ENCODE data around the gene HTR3D.
"Not testable (repeated sequence)": the region's sequence is repeated elsewhere in the genome, so short reads cannot be mapped to it uniquely, and the experiment has no call there.

HTR3D gene

DNA sequence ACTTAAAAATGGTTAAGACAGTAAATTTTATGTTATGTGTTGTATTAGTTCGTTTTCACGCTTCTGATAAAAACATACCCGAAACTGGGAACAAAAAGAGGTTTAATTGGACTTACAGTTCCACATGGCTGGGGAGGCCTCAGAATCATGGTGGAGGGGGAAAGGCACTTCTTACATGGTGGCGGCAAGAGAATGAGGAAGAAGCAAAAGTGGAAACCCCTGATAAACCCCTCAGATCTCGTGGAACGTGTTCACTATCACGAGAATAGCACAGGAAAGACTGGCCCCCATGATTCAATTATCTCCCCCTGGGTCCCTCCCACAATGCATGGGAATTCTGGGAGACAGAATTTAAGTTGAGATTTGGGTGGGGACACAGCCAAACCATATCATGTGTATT, 39.6 kb downstream of the HTR3D start:
- DNase-seq = not testable (repeated sequence)

DNA sequence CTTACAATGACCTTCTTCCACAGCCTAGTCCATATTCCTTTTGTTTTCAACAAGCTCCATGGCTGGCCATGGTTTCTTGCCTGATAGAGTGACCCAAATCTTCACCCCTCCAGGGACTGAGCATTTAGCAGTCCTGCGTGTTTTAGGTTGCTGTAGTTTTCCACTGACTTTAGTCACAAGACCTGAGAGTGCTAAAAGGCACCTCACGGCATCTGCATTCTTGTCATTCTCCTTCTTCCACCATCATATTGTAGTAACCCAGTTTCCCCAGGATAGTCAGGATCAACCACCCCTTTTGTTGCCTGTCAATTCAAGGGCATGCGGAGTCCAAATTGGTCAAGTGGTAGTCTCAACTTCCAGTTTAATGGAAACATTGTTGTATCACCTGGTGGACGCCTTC, 42.1 kb downstream of the HTR3D start:
- DNase-seq = no peak

DNA sequence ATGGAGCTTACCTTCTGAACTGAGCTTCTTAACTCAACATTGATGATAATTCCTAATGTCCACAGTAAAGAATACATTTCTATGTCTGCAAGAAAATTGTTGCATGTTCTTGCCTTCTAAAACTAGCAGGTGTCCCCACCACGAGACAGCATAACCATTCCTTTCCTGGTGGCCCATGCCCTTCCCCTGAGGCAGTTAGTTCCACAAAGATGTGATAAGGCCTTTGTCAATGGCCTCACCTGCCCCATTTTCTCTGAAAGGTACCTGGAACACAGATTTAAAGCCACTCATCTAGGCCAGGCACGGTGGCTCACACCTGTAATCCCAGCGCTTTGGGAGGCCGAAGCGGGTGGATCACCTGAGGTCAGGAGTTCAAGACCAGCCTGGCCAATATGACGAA, 44.4 kb downstream of the HTR3D start:
- no peak for DNase-seq

DNA sequence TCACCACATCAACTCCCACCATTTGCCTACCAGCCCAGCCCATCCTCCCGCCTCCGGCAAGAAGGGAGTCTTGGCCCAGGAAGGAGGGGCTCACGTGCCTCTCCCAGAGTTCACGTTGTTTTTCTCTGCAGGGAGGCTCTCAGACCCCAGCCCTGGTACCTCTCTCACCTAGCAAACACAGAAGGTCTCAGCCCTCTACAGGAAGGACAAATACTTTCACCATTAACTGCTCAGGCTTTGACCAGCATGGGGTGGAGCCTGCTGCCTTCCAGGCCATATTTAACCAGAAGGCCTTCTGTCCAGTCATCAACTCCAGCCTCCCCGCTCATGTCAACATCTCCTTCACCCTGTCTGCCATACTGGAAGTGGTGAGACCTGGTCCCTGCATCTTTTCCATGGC, 46.3 kb downstream of the HTR3D start:
- no peak for DNase-seq

DNA sequence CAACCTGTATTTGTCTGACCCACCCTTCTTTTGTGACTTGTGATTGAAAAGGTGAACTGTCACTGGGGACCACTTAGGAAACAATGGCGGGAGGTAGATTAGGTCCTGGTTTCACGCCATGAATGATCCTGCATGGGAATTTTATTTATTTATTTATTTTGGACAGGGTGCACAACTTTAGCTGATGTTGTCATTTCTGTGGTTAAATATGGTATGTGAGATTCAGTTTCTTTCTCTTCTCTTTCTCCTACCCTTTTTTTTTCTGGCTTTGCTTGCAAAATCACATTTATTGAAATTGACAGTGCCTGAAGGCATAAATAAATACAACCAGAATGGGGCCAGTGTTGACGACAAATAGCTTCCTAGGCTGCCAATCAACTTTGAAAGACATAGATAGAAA, 47.3 kb downstream of the HTR3D start:
- DNase-seq = no peak

DNA sequence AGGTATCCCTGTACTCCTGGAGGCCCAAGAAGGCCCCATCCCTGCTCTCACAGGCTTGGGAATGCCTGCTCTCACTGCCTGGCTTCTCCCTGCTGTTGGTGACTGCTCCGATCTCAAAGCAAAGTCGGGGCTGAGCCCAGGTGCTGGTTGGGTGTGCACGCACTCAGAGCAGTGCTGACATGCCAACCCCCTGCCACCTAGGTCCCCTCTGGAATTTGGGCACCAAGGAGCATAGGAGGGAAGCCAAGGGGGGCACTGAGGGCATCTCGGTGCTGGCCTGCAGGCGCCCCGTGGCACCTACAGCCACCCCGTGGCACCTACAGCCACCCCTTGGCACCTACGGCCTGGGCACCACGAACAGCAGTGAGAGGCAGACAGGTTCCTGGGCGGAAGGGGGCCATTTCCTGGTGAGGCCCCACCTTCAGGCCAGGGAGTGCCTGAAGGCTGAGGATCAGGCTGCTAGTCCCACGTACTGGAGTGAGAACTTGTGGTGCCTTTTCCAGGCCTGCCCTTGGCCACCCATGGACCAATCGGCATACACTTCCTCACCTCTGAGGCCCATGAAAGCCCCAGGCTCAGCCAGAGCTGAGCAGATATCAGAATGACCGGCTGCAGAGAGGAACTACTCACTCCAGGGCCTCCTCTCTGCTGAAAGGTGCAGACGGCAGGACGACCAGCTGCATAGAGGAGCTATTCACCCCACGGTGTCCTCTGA, 49.7 kb downstream of the HTR3D start:
- DNase-seq = no peak

DNA sequence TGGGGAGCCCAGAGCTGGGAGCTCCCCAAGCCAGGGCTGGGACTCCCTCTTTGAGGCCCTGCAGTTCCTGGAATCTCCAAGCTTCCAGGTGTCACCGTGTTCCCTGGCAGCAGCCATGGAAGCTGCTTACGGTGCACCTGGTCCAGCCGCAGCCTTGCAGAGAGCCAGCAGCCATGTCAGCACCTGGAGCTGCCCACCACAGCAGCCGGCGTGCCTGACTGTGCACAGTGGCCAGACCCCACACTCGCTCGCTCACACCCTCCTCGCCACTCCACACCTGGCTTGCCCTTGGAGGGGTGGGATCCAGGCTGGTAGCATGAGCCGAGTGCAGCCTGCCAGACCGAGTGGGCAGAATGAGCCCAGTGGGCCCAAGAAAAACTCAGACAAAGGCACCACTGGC, 50.5 kb downstream of the HTR3D start:
- no peak for DNase-seq

DNA sequence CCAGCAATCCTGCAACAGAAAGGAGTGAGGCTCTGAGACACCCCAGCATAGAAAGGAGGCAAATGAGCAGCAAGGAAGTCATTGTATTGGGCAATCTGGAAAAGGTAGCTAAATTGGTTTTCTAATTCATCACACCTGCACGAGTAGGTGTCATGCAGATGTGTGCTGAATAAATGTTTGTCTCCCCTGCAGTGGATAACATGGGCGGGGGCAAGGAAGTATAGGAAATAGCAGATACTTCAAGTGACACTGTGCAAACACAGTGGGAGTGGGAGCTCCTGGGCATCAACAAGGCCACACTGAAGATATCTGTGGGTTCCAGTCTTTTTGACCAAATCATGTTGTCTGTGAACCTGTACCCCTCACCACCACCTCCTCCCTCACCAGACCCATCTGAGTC, 50.9 kb downstream of the HTR3D start:
- no peak for DNase-seq

DNA sequence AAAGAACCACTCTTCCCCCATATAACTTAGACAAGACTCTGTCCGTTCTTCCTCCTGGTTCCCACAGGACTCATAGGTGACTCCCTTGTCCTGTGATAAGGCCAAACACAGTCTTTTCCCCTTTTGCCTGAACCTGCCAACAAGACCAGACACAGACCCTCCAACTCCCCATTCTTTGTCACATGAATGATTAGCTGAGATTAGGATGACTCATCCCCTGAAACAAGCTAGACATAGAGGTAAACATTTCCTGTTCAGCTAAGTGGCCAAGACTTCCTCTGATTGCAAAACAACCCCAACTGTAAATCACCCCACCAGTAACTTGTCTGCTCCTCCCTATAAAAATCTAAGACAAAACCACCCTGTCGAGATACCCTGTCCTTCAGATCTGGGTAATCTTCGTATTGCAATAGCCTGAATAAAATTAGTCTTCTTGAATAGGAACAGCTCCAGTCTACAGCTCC, 53.9 kb downstream of the HTR3D start:
- peak; percentile 75 for DNase-seq
